Hepatocyte (in vitro differentiated cells): ENCODE data around the gene DDO. TPM values are rescaled to one million over a fixed set of nuclear protein-coding genes. Genes with fewer than 3 reads are reported as not detected.

ENCODE experiments used
- DNase-seq: peaks from one replicate; pipeline ENCODE4 v3.0.0-alpha.2; 2016; ENCODE audit warnings: low spot score
- H2AFZ ChIP-seq: fragments of 200-600 bp; sonication (generic); 2 replicates; pipeline ENCODE4 v1.6.0; 2016; ENCODE audit warnings: antibody characterized with exemption, mild to moderate bottlenecking
- H3K27ac ChIP-seq: fragments of 200-600 bp; sonication (generic); 2 replicates; pipeline ENCODE4 v1.5.1; 2016; ENCODE audit warnings: mild to moderate bottlenecking
- H3K27me3 ChIP-seq: fragments of 200-600 bp; sonication (generic); 2 replicates; pipeline ENCODE4 v1.6.1; 2016
- H3K36me3 ChIP-seq: fragments of 200-600 bp; sonication (generic); replicated peaks from 2 replicates; pipeline ENCODE4 v1.5.1; 2016; ENCODE audit warnings: low read depth; ENCODE audit not compliant: insufficient read depth
- H3K4me1 ChIP-seq: fragments of 200-600 bp; sonication (generic); 2 replicates; pipeline ENCODE4 v1.5.1; 2016; ENCODE audit warnings: mild to moderate bottlenecking, moderate library complexity; ENCODE audit not compliant: insufficient read depth
- H3K4me2 ChIP-seq: fragments of 200-600 bp; sonication (generic); 2 replicates; pipeline ENCODE4 v1.6.0; 2016
- H3K4me3 ChIP-seq: fragments of 200-600 bp; sonication (generic); 2 replicates; pipeline ENCODE4 v1.5.1; 2016; ENCODE audit warnings: mild to moderate bottlenecking
- H3K79me2 ChIP-seq: fragments of 200-600 bp; sonication (generic); 2 replicates; pipeline ENCODE4 v1.6.0; 2017; ENCODE audit warnings: mild to moderate bottlenecking
- H3K9me2 ChIP-seq: fragments of 200-600 bp; sonication (generic); replicated peaks from 2 replicates; pipeline ENCODE4 v1.6.0; 2017; ENCODE audit warnings: mild to moderate bottlenecking; ENCODE audit not compliant: insufficient read depth
- H3K9me3 ChIP-seq: fragments of 200-600 bp; sonication (generic); 2 replicates; pipeline ENCODE4 v1.5.1; 2016; ENCODE audit warnings: low read depth, mild to moderate bottlenecking
- H4K20me1 ChIP-seq: fragments of 200-600 bp; sonication (generic); 2 replicates; pipeline ENCODE4 v1.6.0; 2016; ENCODE audit warnings: mild to moderate bottlenecking; ENCODE audit not compliant: insufficient read depth, poor library complexity, severe bottlenecking
- CTCF ChIP-seq: fragments of 200-600 bp; sonication (generic); IDR thresholded peaks from 2 replicates; pipeline ENCODE4 v1.5.1; 2016; ENCODE audit warnings: antibody characterized with exemption, mild to moderate bottlenecking; ENCODE audit not compliant: poor library complexity
- EZH2 ChIP-seq: fragments of 200-600 bp; sonication (generic); IDR thresholded peaks from 2 replicates; pipeline ENCODE4 v1.6.1; 2016; ENCODE audit warnings: antibody characterized with exemption, mild to moderate bottlenecking, borderline replicate concordance
- EZH2phosphoT487 ChIP-seq: fragments of 200-600 bp; sonication (generic); IDR thresholded peaks from one replicate; pipeline ENCODE4 v1.6.1; 2018; ENCODE audit warnings: antibody characterized with exemption, mild to moderate bottlenecking, low read depth, moderate library complexity; ENCODE audit not compliant: unreplicated experiment, severe bottlenecking
- whole genome bisulfite sequencing: methylation state at CpG from one replicate; pipeline ENCODE4 v1.1.6; 2016; ENCODE audit warnings: low lambda C conversion rate; ENCODE audit errors: missing lambda C conversion rate; 5-methylcytosine and 5-hydroxymethylcytosine counted together
- polyA plus RNA-seq: library from polyadenylated mRNA; unstranded; fragments of >200 nt; fragmentation: Nextera tagmentation; extraction: Ambion mirVana; gene quantifications from 2 replicates; pipeline ENCODE4 v1.2.1, GENCODE V29; 2016
- total RNA-seq: library from RNA; depleted of rRNA; stranded (reverse); fragments of >200 nt; gene quantifications from 2 replicates; pipeline ENCODE4 v1.2.3, GENCODE V29; 2014

DDO gene
- total and polyA plus RNA-seq, 2 experiments from 2014 or later, result 0.20 to 0.39 TPM

DNA sequence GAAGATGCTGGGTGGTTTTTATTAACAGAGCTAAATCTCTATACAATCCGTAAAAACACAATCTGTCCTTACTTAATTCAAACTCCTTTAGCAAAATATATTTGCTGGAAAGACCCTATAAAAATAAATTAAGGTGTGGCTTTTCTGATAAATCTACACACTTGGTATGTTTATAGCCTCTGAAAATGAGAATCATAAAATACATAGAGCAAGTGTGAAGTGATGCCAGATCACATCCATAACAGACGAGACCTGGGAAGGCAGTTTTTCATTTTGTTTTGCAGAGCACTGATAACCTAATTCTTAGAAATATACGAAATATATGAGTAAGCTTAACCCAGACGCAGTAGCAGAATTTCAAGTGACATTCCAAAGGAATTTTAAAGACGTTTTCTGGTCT, 10.4 kb upstream of the DDO start:
- no peaks in the 10 kb centered on the region for H3K9me3 ChIP-seq
- no peaks in the 10 kb centered on the region for H4K20me1 ChIP-seq
- TF ChIP-seq CTCF (no peak), EZH2 (no peak), EZH2phosphoT487 (no peak)
- H3K9me2 ChIP-seq, result no peaks in the 10 kb centered on the region
- WGBS, result 48% methylated on average over 5 of the region's 5 CpGs
- no peak overlapping the region for H2AFZ ChIP-seq
- no peak overlapping the region for H3K27ac ChIP-seq
- no peaks in the 10 kb centered on the region for H3K36me3 ChIP-seq
- no peaks in the 10 kb centered on the region for H3K27me3 ChIP-seq
- no peaks in the 10 kb centered on the region for H3K79me2 ChIP-seq
- DNase-seq, result no peak
- H3K4me3 ChIP-seq, result no peak overlapping the region
- no peak overlapping the region for H3K4me2 ChIP-seq
- no peaks in the 10 kb centered on the region for H3K4me1 ChIP-seq

DNA sequence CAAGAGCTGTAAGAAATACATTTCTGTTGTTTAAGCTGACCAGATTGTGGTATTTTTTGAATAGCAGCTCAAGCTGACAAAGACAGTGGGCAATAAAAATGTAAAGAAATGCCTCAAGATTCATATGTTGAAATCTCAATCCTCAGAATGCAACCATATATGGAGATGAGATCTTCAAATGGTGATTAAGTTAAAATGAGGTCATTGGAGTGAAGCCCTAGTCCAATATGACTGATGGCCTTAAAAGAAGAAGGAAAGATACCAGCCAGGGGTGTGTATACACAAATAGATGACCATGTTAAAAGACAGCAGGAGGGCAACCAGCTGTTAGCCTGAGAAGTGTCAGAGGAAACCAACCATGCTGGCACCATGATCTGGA, 7.1 kb upstream of the DDO start:
- no peaks in the 10 kb centered on the region for H3K27me3 ChIP-seq
- no peak overlapping the region for H2AFZ ChIP-seq
- no peaks in the 10 kb centered on the region for H4K20me1 ChIP-seq
- H3K27ac ChIP-seq, result no peak overlapping the region
- no peak for DNase-seq
- H3K4me2 ChIP-seq, result no peak overlapping the region
- TF ChIP-seq EZH2 (no peak), EZH2phosphoT487 (no peak), CTCF (no peak)
- no peak overlapping the region for H3K4me3 ChIP-seq
- peaks cover 21% of the 10 kb centered on the region for H3K4me1 ChIP-seq
- no peaks in the 10 kb centered on the region for H3K9me2 ChIP-seq
- H3K9me3 ChIP-seq, result no peaks in the 10 kb centered on the region
- no peaks in the 10 kb centered on the region for H3K79me2 ChIP-seq
- H3K36me3 ChIP-seq, result no peaks in the 10 kb centered on the region

GRCh38 chr6:110421749-110422443, 6.5 kb upstream of the DDO start:
- Histone ChIP-seq H3K36me3 (no peaks in the 10 kb centered on the region), H3K9me2 (no peaks in the 10 kb centered on the region), H3K4me3 (no peak overlapping the region), H3K4me2 (no peak overlapping the region), H4K20me1 (no peaks in the 10 kb centered on the region), H3K4me1 (peaks cover 21% of the 10 kb centered on the region), H3K79me2 (no peaks in the 10 kb centered on the region), H3K27me3 (no peaks in the 10 kb centered on the region), H3K27ac (no peak overlapping the region), H2AFZ (no peak overlapping the region), H3K9me3 (no peaks in the 10 kb centered on the region)
- DNase-seq, result no peak
- no peak for TF ChIP-seq CTCF
- no peak for TF ChIP-seq EZH2
- TF ChIP-seq EZH2phosphoT487, result no peak
- WGBS, result 92% methylated on average over 4 of the region's 4 CpGs
